ENCODE data around the gene AFAP1. TPM values are rescaled to one million over a fixed set of nuclear protein-coding genes. Genes with fewer than 3 reads are reported as not detected.

Gene AFAP1
- total RNA-seq, 1 donor from 2014 or later = 0.24 TPM

DNA sequence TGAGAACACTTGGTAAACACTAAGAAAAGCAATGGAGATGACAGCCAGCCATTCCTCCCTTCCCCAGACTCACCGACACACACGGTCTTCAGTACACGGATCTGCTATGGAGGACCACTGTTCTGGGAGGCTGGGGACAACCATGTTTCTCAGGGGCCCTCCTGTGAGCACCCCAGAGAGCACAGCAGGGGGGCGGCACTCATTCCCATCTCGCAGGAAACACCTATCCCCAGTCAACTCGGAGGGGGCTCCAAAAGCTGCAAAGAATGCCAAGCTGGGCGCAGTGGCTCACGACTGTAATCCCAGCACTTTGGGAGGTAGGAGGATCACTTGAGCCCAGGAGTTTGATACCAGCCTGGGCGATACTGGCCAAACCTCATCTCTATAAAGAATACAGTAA, 172.1 kb downstream of the AFAP1 start:
- ATAC-seq (ENCODE audit: low read depth) = no peak
- ChIA-PET POLR2A (no interaction called here), CTCF (interaction anchor here (1.3 kb wide), 1 partner anchor 34 kb away, joined by 4 read pairs; no protein-coding TSS in a partner anchor)
- H3K4me1 Mint-ChIP-seq = peaks cover 2% of the 10 kb centered on the region
- H3K36me3 Mint-ChIP-seq (ENCODE audit: low read depth) = no peaks in the 10 kb centered on the region
- intact Hi-C loops (cut with micrococcal nuclease) = no loop called here
- no peak overlapping the region for H3K4me3 Mint-ChIP-seq
- H3K9me3 Mint-ChIP-seq = no peaks in the 10 kb centered on the region
- no peak for TF ChIP-seq CTCF (IDR thresholded peaks at IDR 0.05)
- H3K27me3 Mint-ChIP-seq = peaks cover 3% of the 10 kb centered on the region
- H3K27ac Mint-ChIP-seq = no peak overlapping the region
- no peak for DNase-seq

DNA sequence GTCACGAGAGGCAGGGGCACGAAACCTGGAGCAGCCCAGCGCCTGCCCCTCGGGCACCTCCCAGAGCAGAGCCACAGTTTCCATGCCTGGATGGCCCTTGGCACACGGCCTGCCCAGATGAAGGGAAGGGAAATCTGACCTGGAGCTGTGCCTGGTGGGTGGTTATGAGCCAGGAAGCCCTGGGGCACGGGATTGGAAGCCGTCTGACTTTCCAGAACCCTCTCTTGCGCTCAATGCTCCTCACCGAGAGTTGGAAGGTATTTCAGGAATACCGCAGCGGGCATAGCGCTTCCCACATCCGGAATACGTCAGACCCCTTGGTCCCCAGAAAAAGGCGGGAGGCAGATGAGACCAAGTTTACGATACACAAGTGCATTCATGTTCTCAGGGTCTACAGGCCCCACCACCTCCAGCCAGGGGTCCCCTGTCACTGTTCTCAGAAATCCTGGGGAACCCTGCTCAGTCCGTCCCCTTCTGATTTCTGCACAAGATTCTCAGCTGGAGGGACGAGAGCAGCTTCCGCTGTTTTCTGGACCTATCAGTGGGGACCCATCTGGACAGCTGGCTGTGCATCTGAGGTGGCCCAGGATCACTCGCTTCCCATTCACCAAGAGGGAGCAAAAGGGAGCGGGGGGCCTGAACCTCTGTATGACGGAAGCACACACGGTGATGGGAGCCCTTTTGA, 172.9 kb downstream of the AFAP1 start:
- intact Hi-C loops (cut with micrococcal nuclease) = no loop called here
- ChIA-PET CTCF (interaction anchor here (1.3 kb wide), 1 partner anchor 35 kb away, joined by 4 read pairs; no protein-coding TSS in a partner anchor), POLR2A (no interaction called here)
- H3K4me1 Mint-ChIP-seq = peaks cover 2% of the 10 kb centered on the region
- TF ChIP-seq CTCF (IDR thresholded peaks at IDR 0.05) = no peak
- no peaks in the 10 kb centered on the region for H3K36me3 Mint-ChIP-seq (ENCODE audit: low read depth)
- H3K9me3 Mint-ChIP-seq = no peaks in the 10 kb centered on the region
- no peak overlapping the region for H3K27ac Mint-ChIP-seq
- peaks cover 3% of the 10 kb centered on the region for H3K27me3 Mint-ChIP-seq
- no peak for DNase-seq
- H3K4me3 Mint-ChIP-seq = no peak overlapping the region
- no peak for ATAC-seq (ENCODE audit: low read depth)

DNA sequence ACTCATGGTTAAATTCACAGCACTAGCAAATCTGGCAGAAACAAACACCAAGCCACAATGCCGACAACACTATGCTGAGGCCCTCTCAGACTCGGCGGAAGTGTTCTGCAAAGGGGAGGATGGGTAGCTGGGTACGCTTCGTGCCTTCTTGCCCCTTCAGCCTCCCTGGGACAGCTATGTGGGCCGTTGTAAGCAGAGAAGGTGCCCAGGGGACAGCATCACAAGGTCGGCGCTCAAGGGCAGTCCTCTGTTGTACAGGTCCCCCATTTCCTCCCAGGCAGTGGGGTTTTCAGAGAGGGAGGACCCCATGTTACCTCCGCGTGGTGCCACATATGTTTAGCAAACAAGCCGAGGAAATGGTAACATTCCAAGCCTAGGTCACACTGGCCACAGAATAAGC, 173.6 kb downstream of the AFAP1 start:
- Mint-ChIP-seq H3K27ac (no peak overlapping the region), H3K36me3 (ENCODE audit: low read depth) (no peaks in the 10 kb centered on the region), H3K9me3 (no peaks in the 10 kb centered on the region), H3K27me3 (peaks cover 5% of the 10 kb centered on the region), H3K4me3 (no peak overlapping the region), H3K4me1 (no peaks in the 10 kb centered on the region)
- intact Hi-C loops (cut with micrococcal nuclease) = no loop called here
- ChIA-PET POLR2A (no interaction called here), CTCF (no interaction called here)
- no peak for DNase-seq
- ATAC-seq (ENCODE audit: low read depth) = no peak
- no peak for TF ChIP-seq CTCF (IDR thresholded peaks at IDR 0.05)

GRCh38 chr4:7765666-7766065, 174.0 kb downstream of the AFAP1 start:
- no peak overlapping the region for H3K4me3 Mint-ChIP-seq
- H3K9me3 Mint-ChIP-seq = no peaks in the 10 kb centered on the region
- no peak overlapping the region for H3K27ac Mint-ChIP-seq
- no peaks in the 10 kb centered on the region for H3K36me3 Mint-ChIP-seq (ENCODE audit: low read depth)
- DNase-seq (no peak), ATAC-seq (ENCODE audit: low read depth) (no peak)
- ChIA-PET POLR2A (no interaction called here), CTCF (no interaction called here)
- peaks cover 5% of the 10 kb centered on the region for H3K27me3 Mint-ChIP-seq
- intact Hi-C loops (cut with micrococcal nuclease) = no loop called here
- TF ChIP-seq CTCF (IDR thresholded peaks at IDR 0.05) = no peak
- H3K4me1 Mint-ChIP-seq = no peaks in the 10 kb centered on the region

DNA sequence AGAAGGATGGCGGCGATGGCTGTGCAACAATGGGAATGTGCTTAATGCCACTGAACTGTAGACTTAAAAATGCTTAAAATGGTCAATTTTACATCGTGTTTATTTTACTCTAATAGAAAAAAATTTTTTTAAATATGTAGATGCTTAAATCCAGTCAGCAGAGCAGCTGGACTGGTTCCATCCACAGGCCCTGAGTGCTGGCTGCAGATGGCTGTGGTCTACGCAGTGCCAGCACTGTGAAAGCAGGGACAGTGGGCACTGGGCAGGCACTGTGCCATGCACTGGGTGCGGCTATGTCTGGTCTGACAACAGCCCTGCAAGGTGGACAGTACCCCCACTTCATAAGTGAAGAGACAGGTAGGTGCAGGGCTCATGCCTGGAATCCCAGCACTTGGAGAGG, 175.2 kb downstream of the AFAP1 start:
- CTCF ChIA-PET = no interaction called here
- H3K4me1 Mint-ChIP-seq = no peaks in the 10 kb centered on the region
- intact Hi-C loops (cut with micrococcal nuclease) = no loop called here
- no peak for TF ChIP-seq CTCF (IDR thresholded peaks at IDR 0.05)
- H3K27ac Mint-ChIP-seq = no peak overlapping the region
- POLR2A ChIA-PET = no interaction called here
- no peaks in the 10 kb centered on the region for H3K9me3 Mint-ChIP-seq
- peaks cover 5% of the 10 kb centered on the region for H3K27me3 Mint-ChIP-seq
- no peak for DNase-seq
- H3K4me3 Mint-ChIP-seq = no peak overlapping the region
- no peak for ATAC-seq (ENCODE audit: low read depth)
- H3K36me3 Mint-ChIP-seq (ENCODE audit: low read depth) = no peaks in the 10 kb centered on the region
